Metanephros (tissue), 1 donor: ENCODE measurements around the gene RPS6KC1. TPM values are rescaled to one million over a fixed set of nuclear protein-coding genes. Genes with fewer than 3 reads are reported as not detected.

Experiments
- total RNA-seq: library from RNA; depleted of rRNA; stranded (reverse); fragments of >200 nt; gene quantifications from one replicate; pipeline ENCODE4 v1.2.3, GENCODE V29; 2014

The RPS6KC1 gene
- 32.4 TPM for total RNA-seq

GRCh38 chr1:213051127-213051880 is at the start of gene RPS6KC1:
TSS of gene RPS6KC1 (plus strand) at chr1:213051241. CDS start at chr1:213051405, 164 bp downstream.

GRCh38 chr1:213015099-213016050 is 35.7 kb upstream of the RPS6KC1 start, which contains the start of gene ANGEL2:
TSS of gene ANGEL2 (minus strand) at chr1:213015867. CDS start at chr1:213015671, 196 bp downstream.

Other genes starting within 250 kb of the RPS6KC1 start
- gene SPATA45, start 203.6 kb upstream of the RPS6KC1 start, total RNA-seq = 0.47 TPM
- 18.6 TPM for gene FLVCR1, start 193.0 kb upstream of the RPS6KC1 start, total RNA-seq
- 21.6 TPM for gene VASH2, start 100.7 kb upstream of the RPS6KC1 start, total RNA-seq
- gene ANGEL2, start 35.4 kb upstream of the RPS6KC1 start, total RNA-seq = 54.5 TPM